Neural cell (in vitro differentiated cells): ENCODE measurements around the gene ANKS1B.

Experiments
- CTCF ChIP-seq: fragments of 450-650 bp; IDR thresholded peaks from 2 replicates; pipeline ENCODE4 v1.5.1; 2014; ENCODE audit warnings: antibody characterized with exemption, mild to moderate bottlenecking, moderate library complexity; ENCODE audit not compliant: poor library complexity, severe bottlenecking
- EP300 ChIP-seq: fragments of 450-650 bp; conservative IDR thresholded peaks from 2 replicates; pipeline ENCODE4 v1.6.1; 2014; ENCODE audit warnings: antibody characterized with exemption, mild to moderate bottlenecking, moderate library complexity; ENCODE audit not compliant: poor library complexity, severe bottlenecking
- EZH2 ChIP-seq: fragments of 200-600, 300-800 bp; shearing (Covaris generic), sonication (generic); IDR thresholded peaks from 2 replicates; pipeline ENCODE4 v1.6.1; 2014; ENCODE audit warnings: antibody characterized with exemption, low read length, borderline replicate concordance, mild to moderate bottlenecking; ENCODE audit not compliant: insufficient read depth, poor library complexity, severe bottlenecking
- POLR2AphosphoS5 ChIP-seq: IDR thresholded peaks from 2 replicates; pipeline ENCODE4 v1.6.1; 2012
- REST ChIP-seq: IDR thresholded peaks from 2 replicates; pipeline ENCODE4 v1.6.1; 2012; ENCODE audit warnings: borderline replicate concordance
- TAF1 ChIP-seq: IDR thresholded peaks from 2 replicates; pipeline ENCODE4 v1.6.1; 2012; ENCODE audit warnings: low read depth

- TF ChIP-seq CTCF (no peak), REST (no peak), POLR2AphosphoS5 (no peak), EP300 (no peak), TAF1 (no peak), EZH2 (no peak)
These were observed 551.6 kb downstream of the ANKS1B start for GRCh38 chr12:99433155-99433554.
